GM21717 (cell line): ENCODE results near the gene ATP4B.

Source experiments
- ATAC-seq: cut with Tn5 transposase; IDR thresholded peaks from one replicate; pipeline ENCODE4 v1.9.1; 2021; ENCODE audit warnings: mild to moderate bottlenecking, moderate library complexity; ENCODE audit not compliant: unreplicated experiment

ATP4B gene

GRCh38 chr13:113608967-113609533 lies 48.9 kb downstream of the ATP4B start:
- ATAC-seq = no peak

GRCh38 chr13:113607889-113608635 lies 49.9 kb downstream of the ATP4B start:
- no peak for ATAC-seq

GRCh38 chr13:113607056-113607888 lies 50.7 kb downstream of the ATP4B start:
- no peak for ATAC-seq

GRCh38 chr13:113605866-113606438 lies 52.0 kb downstream of the ATP4B start:
- ATAC-seq = no peak

GRCh38 chr13:113605461-113605860 lies 52.5 kb downstream of the ATP4B start:
- ATAC-seq = no peak

GRCh38 chr13:113604186-113604585 lies 53.8 kb downstream of the ATP4B start:
- ATAC-seq = no peak

- no peak for ATAC-seq
Measured at GRCh38 chr13:113603116-113603710, 54.8 kb downstream of the ATP4B start.

- ATAC-seq = no peak
Measured at GRCh38 chr13:113602291-113602988, 55.6 kb downstream of the ATP4B start.

- no peak for ATAC-seq
Measured at GRCh38 chr13:113601166-113602070, 56.6 kb downstream of the ATP4B start.

- no peak for ATAC-seq
Measured at GRCh38 chr13:113599391-113599790, 58.6 kb downstream of the ATP4B start.
